NT2/D1 (cell line): Measurements from ENCODE around the gene CHST8.

Source experiments
- DNase-seq: peaks from one replicate; pipeline ENCODE4 v3.0.0-alpha.2; 2011; ENCODE audit warnings: low read depth, low spot score
- H3K27me3 ChIP-seq: 2 replicates; pipeline ENCODE4 v1.6.0; 2011; ENCODE audit warnings: mild to moderate bottlenecking; ENCODE audit not compliant: insufficient read length, insufficient read depth
- H3K36me3 ChIP-seq: 2 replicates; pipeline ENCODE4 v1.6.1; 2011; ENCODE audit warnings: mild to moderate bottlenecking, low read length, mixed read lengths; ENCODE audit not compliant: insufficient read depth, insufficient read length
- H3K4me1 ChIP-seq: 2 replicates; pipeline ENCODE4 v1.5.1; 2011; ENCODE audit not compliant: insufficient read depth, insufficient read length
- H3K4me3 ChIP-seq: 2 replicates; pipeline ENCODE4 v1.5.1; 2011; ENCODE audit warnings: low read depth; ENCODE audit not compliant: insufficient read length
- H3K9ac ChIP-seq: 2 replicates; pipeline ENCODE4 v1.6.0; 2011; ENCODE audit warnings: low read depth; ENCODE audit not compliant: insufficient read length
- H3K9me3 ChIP-seq: 2 replicates; pipeline ENCODE4 v1.5.1; 2011; ENCODE audit warnings: mild to moderate bottlenecking, low read length; ENCODE audit not compliant: insufficient read depth
- SUZ12 ChIP-seq: IDR thresholded peaks from 2 replicates; pipeline ENCODE4 v1.6.1; 2011; ENCODE audit not compliant: insufficient read length, insufficient read depth; ENCODE audit errors: extremely low read depth
- YY1 ChIP-seq: IDR thresholded peaks from 2 replicates; pipeline ENCODE4 v1.6.1; 2011; ENCODE audit not compliant: insufficient read length, insufficient read depth
- ZNF274 ChIP-seq: IDR thresholded peaks from 2 replicates; pipeline ENCODE4 v1.6.1; 2011; ENCODE audit warnings: mild to moderate bottlenecking, low read depth, low read length

The CHST8 gene

DNA sequence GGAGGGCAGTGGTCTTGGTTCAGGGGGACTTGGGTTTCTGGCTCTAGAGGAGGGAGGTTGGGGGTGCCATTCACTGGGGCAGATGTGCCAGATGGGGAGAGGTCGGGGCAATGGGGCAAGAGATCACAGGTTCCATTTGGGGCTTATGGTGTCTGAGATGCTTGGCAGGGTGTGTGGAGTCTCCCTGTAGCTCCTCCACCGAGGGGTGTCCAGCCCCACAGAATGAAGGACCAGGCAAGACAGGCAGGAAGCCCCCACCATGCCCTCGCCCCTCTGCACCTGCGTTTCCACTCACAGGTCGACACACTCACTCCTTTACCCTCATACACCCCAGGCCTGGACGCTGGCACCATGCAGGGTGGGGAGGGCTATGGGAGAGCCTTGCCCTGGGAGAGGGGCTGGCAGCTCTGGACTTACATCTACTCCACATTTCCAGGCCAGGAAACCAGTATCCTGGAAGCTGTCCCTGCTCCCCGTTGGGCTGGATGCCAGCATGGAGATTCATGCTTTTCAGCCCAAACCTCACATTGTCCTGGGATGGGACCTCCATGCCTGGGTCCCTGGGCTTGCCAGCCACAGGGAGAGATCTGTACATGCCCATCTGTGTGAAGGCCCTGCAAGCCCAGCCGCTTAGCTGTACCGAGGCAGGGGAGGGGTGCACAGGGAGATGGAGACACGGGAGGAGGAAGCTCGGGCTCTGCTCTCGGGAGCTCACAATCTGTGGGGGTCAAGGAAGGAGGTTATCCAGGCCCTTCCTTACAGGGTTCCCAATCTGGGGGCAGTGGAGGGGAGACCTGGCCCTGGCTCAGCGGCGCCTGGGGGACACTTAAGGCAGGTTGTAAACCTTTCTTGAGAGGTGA lies 77.1 kb downstream of the CHST8 start:
- TF ChIP-seq SUZ12 = no peak
- TF ChIP-seq ZNF274 = no peak
- TF ChIP-seq YY1 = no peak
- Histone ChIP-seq H3K4me1 (peaks cover 4% of the 10 kb centered on the region), H3K4me3 (no peak overlapping the region), H3K9me3 (no peaks in the 10 kb centered on the region), H3K36me3 (no peaks in the 10 kb centered on the region), H3K9ac (no peak overlapping the region), H3K27me3 (no peaks in the 10 kb centered on the region)
- DNase-seq = no peak

DNA sequence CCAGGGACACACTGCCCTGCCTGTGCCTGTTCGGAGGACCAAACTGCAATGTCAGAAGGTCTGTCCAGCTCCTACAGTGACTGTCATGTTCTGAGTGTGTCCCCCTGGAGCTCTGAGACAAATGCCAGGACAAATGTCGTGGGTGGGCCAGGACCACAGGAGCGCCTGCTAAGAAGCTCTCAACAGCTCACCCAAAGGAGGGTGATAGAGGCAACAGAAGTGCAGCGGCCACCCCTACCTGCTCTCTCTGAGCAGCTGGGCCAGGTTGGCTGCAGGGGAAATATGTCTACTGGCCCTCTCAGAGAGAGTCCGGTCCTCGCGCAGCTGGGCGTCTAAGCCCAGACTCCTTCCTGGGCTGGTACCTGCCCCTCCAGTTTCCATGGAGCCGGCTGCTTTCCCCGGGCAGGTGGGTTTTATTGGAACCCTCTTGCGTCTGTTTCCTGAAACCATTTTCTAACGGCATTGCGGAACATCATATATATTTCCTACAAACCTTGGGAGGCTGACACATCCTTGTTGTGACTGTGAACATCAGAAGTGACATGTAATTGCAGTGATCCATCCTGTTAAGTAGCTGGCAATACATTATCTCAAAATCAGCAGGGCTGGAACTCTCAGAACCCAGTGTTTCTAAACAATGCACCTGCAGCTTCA lies 78.1 kb downstream of the CHST8 start:
- H3K4me3 ChIP-seq = no peak overlapping the region
- no peak for DNase-seq
- H3K9ac ChIP-seq = no peak overlapping the region
- no peaks in the 10 kb centered on the region for H3K36me3 ChIP-seq
- TF ChIP-seq YY1 (no peak), ZNF274 (no peak), SUZ12 (no peak)
- peaks cover 4% of the 10 kb centered on the region for H3K4me1 ChIP-seq
- H3K9me3 ChIP-seq = no peaks in the 10 kb centered on the region
- H3K27me3 ChIP-seq = no peaks in the 10 kb centered on the region

DNA sequence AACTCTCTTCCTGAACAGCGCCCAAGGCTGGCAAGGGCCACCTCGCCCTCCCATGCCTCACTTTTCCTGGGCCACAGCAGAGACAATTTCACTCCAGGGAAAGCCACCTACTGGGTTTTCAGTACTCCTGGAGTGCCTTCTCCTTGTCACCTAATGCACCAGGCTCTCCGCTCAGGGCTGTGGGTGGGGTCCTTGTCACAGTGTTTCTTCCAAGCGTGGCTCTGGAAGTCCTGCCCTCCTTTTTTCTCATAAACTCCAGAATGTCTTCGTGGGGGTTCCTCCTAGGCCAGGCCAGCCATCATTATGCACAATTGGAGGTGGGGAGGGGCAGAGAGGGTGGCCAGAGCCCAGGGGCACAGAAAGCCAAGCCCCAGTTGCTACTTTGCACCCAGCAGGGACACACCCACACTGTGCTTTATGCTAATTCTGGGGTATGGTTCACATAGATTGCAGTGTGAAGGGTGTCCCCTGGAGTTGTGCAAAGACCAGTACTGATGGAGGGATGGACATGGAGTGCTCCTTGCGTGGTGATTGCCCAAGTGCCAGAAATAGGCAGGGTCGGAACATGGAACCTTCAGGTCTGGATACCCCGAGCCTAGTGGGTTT lies 78.8 kb downstream of the CHST8 start:
- no peaks in the 10 kb centered on the region for H3K9me3 ChIP-seq
- no peak for DNase-seq
- peaks cover 4% of the 10 kb centered on the region for H3K4me1 ChIP-seq
- no peak overlapping the region for H3K4me3 ChIP-seq
- no peak overlapping the region for H3K9ac ChIP-seq
- no peaks in the 10 kb centered on the region for H3K36me3 ChIP-seq
- no peaks in the 10 kb centered on the region for H3K27me3 ChIP-seq
- TF ChIP-seq YY1 (no peak), ZNF274 (no peak), SUZ12 (no peak)

- no peak for DNase-seq
These were observed 79.8 kb downstream of the CHST8 start for GRCh38 chr19:33701565-33701964.

DNA sequence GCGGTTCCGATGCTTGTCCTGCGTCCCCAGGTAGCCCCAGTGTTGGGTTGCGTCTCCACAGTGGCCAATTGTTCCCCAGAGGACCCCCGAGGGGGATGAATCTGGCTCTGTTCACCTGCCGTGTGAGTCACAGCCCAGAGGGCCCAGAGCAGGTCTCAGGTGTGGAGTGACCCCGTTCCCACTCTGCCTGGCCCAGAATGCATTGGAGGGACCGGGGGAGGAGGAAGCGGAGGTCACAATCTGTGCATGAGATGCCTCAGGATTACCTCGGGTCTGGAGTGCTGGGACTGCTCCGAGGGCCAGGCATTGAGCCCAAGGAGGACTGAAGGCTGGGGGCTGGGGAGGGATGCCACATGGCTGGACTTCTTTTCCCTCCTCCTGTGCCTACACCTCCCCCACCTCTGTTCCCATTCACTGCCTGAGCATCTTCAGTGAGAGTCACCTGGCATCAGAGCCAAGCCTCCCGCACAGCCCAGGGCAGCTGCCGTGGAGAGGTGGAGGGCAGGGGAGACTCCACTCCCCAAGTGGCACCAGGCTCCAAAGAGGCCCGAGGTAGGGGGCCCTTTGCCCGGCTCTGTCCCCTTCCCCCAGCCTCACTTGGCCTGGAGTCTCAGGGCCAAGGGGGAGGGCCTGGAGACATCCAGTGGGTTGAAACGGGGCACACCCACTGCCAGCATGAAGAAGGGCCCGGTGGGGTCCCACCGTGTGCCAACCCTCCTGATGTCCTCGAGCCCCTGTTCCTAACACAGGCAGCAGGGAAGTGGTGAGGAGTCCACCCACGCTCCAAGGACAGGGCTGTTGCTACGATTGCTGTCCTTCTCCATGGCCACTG lies 81.1 kb downstream of the CHST8 start:
- Histone ChIP-seq H3K9me3 (no peaks in the 10 kb centered on the region), H3K27me3 (no peaks in the 10 kb centered on the region), H3K36me3 (no peaks in the 10 kb centered on the region), H3K4me3 (no peak overlapping the region), H3K4me1 (peaks cover 4% of the 10 kb centered on the region), H3K9ac (no peak overlapping the region)
- TF ChIP-seq SUZ12 = no peak
- no peak for TF ChIP-seq ZNF274
- no peak for TF ChIP-seq YY1
- DNase-seq = no peak

More at GRCh38 chr19:33701565-33701964, 79.8 kb downstream of the CHST8 start:
- Histone ChIP-seq H3K9me3 (no peaks in the 10 kb centered on the region), H3K4me3 (no peak overlapping the region), H3K4me1 (peaks cover 4% of the 10 kb centered on the region), H3K36me3 (no peaks in the 10 kb centered on the region), H3K27me3 (no peaks in the 10 kb centered on the region), H3K9ac (no peak overlapping the region)
- no peak for TF ChIP-seq SUZ12
- no peak for TF ChIP-seq YY1
- no peak for TF ChIP-seq ZNF274

GRCh38 chr19:33703438-33703750 lies 81.6 kb downstream of the CHST8 start:
- H3K4me3 ChIP-seq = no peak overlapping the region
- H3K9ac ChIP-seq = no peak overlapping the region
- TF ChIP-seq SUZ12 = no peak
- TF ChIP-seq YY1 = no peak
- TF ChIP-seq ZNF274 = no peak
- H3K36me3 ChIP-seq = no peaks in the 10 kb centered on the region
- no peak for DNase-seq
- peaks cover 4% of the 10 kb centered on the region for H3K4me1 ChIP-seq
- H3K9me3 ChIP-seq = no peaks in the 10 kb centered on the region
- no peaks in the 10 kb centered on the region for H3K27me3 ChIP-seq
